Psoas muscle (tissue), 8 donors: ENCODE data around the gene SOCS7. TPM values are rescaled to one million over a fixed set of nuclear protein-coding genes. Genes with fewer than 3 reads are reported as not detected.
A peak's percentile ranks its signal among the peaks of the same experiment; 100 is the strongest.

Source experiments
- ATAC-seq, 4 donors: fragments of 200-7000 bp; cut with Tn5 transposase; one replicate each; pipeline ENCODE4 v1.9.1; 2020; ENCODE audit warnings: moderate library complexity in 3 of 4, mild to moderate bottlenecking in 2 of 4
- DNase-seq, 2 donors: peaks; one replicate each; pipeline ENCODE4 v3.0.0-alpha.2; 2020
- H3K27ac ChIP-seq: fragments of 200-600 bp; one replicate; pipeline ENCODE4 v1.8.0; 2022
- H3K27me3 ChIP-seq, 3 donors: fragments of 200-600 bp in 1 of 3; one replicate each; pipeline versions ENCODE4 v1.6.1 to v1.8.0; 2013 to 2022; ENCODE audit warnings: low read length in 2 of 3, mild to moderate bottlenecking in 2 of 3, moderate library complexity in 1 of 3; ENCODE audit not compliant: insufficient read depth in 3 of 3
- H3K36me3 ChIP-seq, 2 donors: fragments of 200-600 bp in 1 of 2; one replicate each; pipeline versions ENCODE4 v1.6.1 to v1.8.0; 2013 to 2022; ENCODE audit warnings: low read depth in 1 of 2, mild to moderate bottlenecking in 1 of 2, moderate library complexity in 1 of 2; ENCODE audit not compliant: insufficient read depth in 1 of 2
- H3K4me1 ChIP-seq: fragments of 200-600 bp; one replicate; pipeline ENCODE4 v1.8.0; 2022
- H3K4me3 ChIP-seq: fragments of 200-600 bp; one replicate; pipeline ENCODE4 v1.8.0; 2022; ENCODE audit warnings: mild to moderate bottlenecking
- H3K9me3 ChIP-seq: fragments of 200-600 bp; one replicate; pipeline ENCODE4 v1.8.0; 2022
- CTCF ChIP-seq: fragments of 200-600 bp; IDR thresholded peaks from one replicate; pipeline ENCODE4 v1.8.0; 2022; ENCODE audit warnings: antibody characterized with exemption
- WGBS, 3 donors: extraction: QIAGEN DNeasy Blood & Tissue Kit; methylation state at CpG; one replicate each; pipeline versions ENCODE4 v1.1.6 to v1.1.7; 2013; 5-methylcytosine and 5-hydroxymethylcytosine counted together
- intact Hi-C, 2 donors: fragments of 100-400 bp; cut with DNase I; formaldehyde crosslinking; loops; one replicate each; pipeline versions ENCODE4 v1.11.0 to v1.14.2; 2022
- polyA plus RNA-seq, 3 donors: library from polyadenylated mRNA; stranded (reverse); fragments of 200-250 nt; gene quantifications; one replicate each; pipeline ENCODE4 v1.2.3, GENCODE V29; 2013
- total RNA-seq, 4 donors: library from RNA; stranded (reverse); fragmentation: NEBNext Ultra II Directional in 2 of 4; extraction: Animal tissue kit (Norgen Biotek cat#: 25700) in 2 of 4; gene quantifications; one replicate each; pipeline versions ENCODE4 v1.2.1 to v1.2.4, GENCODE V29; 2021 to 2023
- donor health status: healthy with polysubstance abuse.
- donor health status: DM: no; HTN: no; CAD: no; lungs with moderate emphysema.
- donor health status: Bipolar disorder and iron deficiency.
- donor health status: healthy.
- donor health status: DM: yes; HTN: yes; CAD: no.
- donor health status: DM: no; HTN: no; CAD: no.
- donor health status: DM: no; HTN: no; CAD: no.
- donor health status: DM: yes; HTN: yes; CAD: no.

SOCS7 gene
- total and polyA plus RNA-seq, 7 donors, result 6.6 to 28.9 (median 23.9) TPM

GRCh38 chr17:38343608-38344419 lies 7.8 kb upstream of the SOCS7 start, which contains the start of gene GPR179:
Gene GPR179 (minus strand): TSS chr17:38343956. CDS start chr17:38343789, 167 bp downstream.
- H3K4me1 ChIP-seq, result no peaks in the 10 kb centered on the region
- intact Hi-C loops, result no loop called here
- ATAC-seq, result no peak
- H3K27ac ChIP-seq, result no peak within 1 kb of the TSS
- H3K4me3 ChIP-seq, result no peak within 1 kb of the TSS
- TF ChIP-seq CTCF, result no peak
- DNase-seq, result no peak
- H3K9me3 ChIP-seq, result no peaks in the 10 kb centered on the region
- no peaks in the 10 kb centered on the region for H3K27me3 ChIP-seq
- 69 to 78% (median 73%) methylated on average over 16 to 18 of the region's 18 CpGs for WGBS, 3 donors
- H3K36me3 ChIP-seq, result no peaks in the 10 kb centered on the region

- Histone ChIP-seq H3K36me3 (no peaks in the 10 kb centered on the region), H3K9me3 (no peaks in the 10 kb centered on the region), H3K27me3 (no peaks in the 10 kb centered on the region), H3K4me3 (no peak overlapping the region), H3K4me1 (no peaks in the 10 kb centered on the region), H3K27ac (no peak overlapping the region)
- 78 to 87% (median 86%) methylated on average over 3 of the region's 3 CpGs for WGBS, 3 donors
- DNase-seq (no peak), ATAC-seq (no peak)
- intact Hi-C loops, result no loop called here
- TF ChIP-seq CTCF, result no peak
Observed at GRCh38 chr17:38344420-38344745, 7.3 kb upstream of the SOCS7 start.

DNA sequence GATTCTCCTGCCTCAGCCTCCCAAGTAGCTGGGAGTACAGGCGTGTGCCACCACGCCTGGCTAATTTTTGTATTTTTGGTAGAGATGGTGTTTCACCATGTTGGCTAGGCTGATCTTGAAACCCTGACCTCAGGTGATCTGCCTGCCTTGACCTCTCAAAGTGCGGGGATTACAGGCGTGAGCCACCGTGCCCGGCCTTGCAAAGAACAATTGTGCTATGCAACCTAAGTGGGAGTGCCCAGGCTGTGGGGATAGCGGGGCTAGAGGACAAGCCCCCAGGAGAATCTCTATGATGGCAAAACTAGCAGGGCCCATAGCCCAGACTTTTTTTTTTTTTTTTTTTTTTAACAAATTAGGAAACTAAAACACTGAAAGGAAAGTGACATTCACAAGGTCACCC lies 5.9 kb upstream of the SOCS7 start:
- H3K4me3 ChIP-seq, result no peak overlapping the region
- intact Hi-C loops, result loop anchor here in 1 of 2 donors (5.0 kb wide), 1 partner anchor 142 kb away; no protein-coding TSS in a partner anchor
- H3K4me1 ChIP-seq, result no peaks in the 10 kb centered on the region
- no peak for TF ChIP-seq CTCF
- ATAC-seq, result no peak
- no peaks in the 10 kb centered on the region for H3K9me3 ChIP-seq
- H3K36me3 ChIP-seq, result no peaks in the 10 kb centered on the region
- H3K27me3 ChIP-seq, result no peaks in the 10 kb centered on the region
- H3K27ac ChIP-seq, result no peak overlapping the region
- 91 to 95% (median 91%) methylated on average over 7 of the region's 7 CpGs for WGBS, 3 donors
- no peak for DNase-seq

GRCh38 chr17:38349097-38349730 lies 2.4 kb upstream of the SOCS7 start:
- DNase-seq (peak; percentile 86 to 89), ATAC-seq (peak; percentile 48 to 63 (median 56))
- Histone ChIP-seq H3K36me3 (no peaks in the 10 kb centered on the region), H3K27me3 (no peaks in the 10 kb centered on the region), H3K4me1 (peaks cover 11% of the 10 kb centered on the region), H3K4me3 (no peak overlapping the region), H3K27ac (peak overlapping the region; percentile 43), H3K9me3 (no peaks in the 10 kb centered on the region)
- TF ChIP-seq CTCF, result peak; percentile 94
- intact Hi-C loops, result loop anchor here (1.0 to 5.0 kb wide), 2 partner anchors 66 to 138 kb away; no protein-coding TSS in a partner anchor
- WGBS, 3 donors, result 16 to 23% (median 20%) methylated on average over 8 of the region's 8 CpGs
